Coronary artery (tissue), 2 donors: ENCODE results near the gene ETV6.

Source experiments
- DNase-seq: peaks from one replicate; pipeline ENCODE4 v3.0.0-alpha.2; 2017; ENCODE audit warnings: low spot score
- H3K27ac ChIP-seq, 2 donors: fragments of 200-600 bp; sonication (generic); one replicate each; pipeline ENCODE4 v1.5.1; 2016 to 2019
- H3K4me3 ChIP-seq: fragments of 200-600 bp; sonication (generic); 2 replicates; pipeline ENCODE4 v1.5.1; 2016; ENCODE audit warnings: mild to moderate bottlenecking, moderate library complexity
- CTCF ChIP-seq: fragments of 200-600 bp; sonication (generic); IDR thresholded peaks from one replicate; pipeline ENCODE4 v1.5.1; 2019; ENCODE audit warnings: antibody characterized with exemption

The ETV6 gene

GRCh38 chr12:11804130-11804529, 154.7 kb downstream of the ETV6 start:
- DNase-seq: no peak
- H3K4me3 ChIP-seq: no peak overlapping the region
- no peak overlapping the region for H3K27ac ChIP-seq
- no peak for TF ChIP-seq CTCF

- H3K27ac ChIP-seq: no peak overlapping the region
- no peak for DNase-seq
- no peak for TF ChIP-seq CTCF
- H3K4me3 ChIP-seq: no peak overlapping the region
Observed at GRCh38 chr12:11805043-11805442, 155.6 kb downstream of the ETV6 start.

GRCh38 chr12:11805680-11806079, 156.2 kb downstream of the ETV6 start:
- no peak for DNase-seq
- no peak overlapping the region for H3K27ac ChIP-seq
- no peak overlapping the region for H3K4me3 ChIP-seq
- no peak for TF ChIP-seq CTCF

GRCh38 chr12:11807458-11807857, 158.0 kb downstream of the ETV6 start:
- no peak overlapping the region for H3K27ac ChIP-seq
- TF ChIP-seq CTCF: no peak
- H3K4me3 ChIP-seq: no peak overlapping the region
- no peak for DNase-seq

- Histone ChIP-seq H3K27ac (no peak overlapping the region), H3K4me3 (no peak overlapping the region)
- no peak for TF ChIP-seq CTCF
- no peak for DNase-seq
Observed at GRCh38 chr12:11808931-11809330, 159.5 kb downstream of the ETV6 start.

GRCh38 chr12:11810206-11810545, 160.7 kb downstream of the ETV6 start:
- no peak for DNase-seq
- TF ChIP-seq CTCF: no peak
- H3K27ac ChIP-seq: peak overlapping the region in 1 of 2 donors; percentile 89
- H3K4me3 ChIP-seq: no peak overlapping the region

- Histone ChIP-seq H3K27ac (peak overlapping the region in 1 of 2 donors; percentile 89), H3K4me3 (peak overlapping the region; percentile 32)
- TF ChIP-seq CTCF: no peak
- no peak for DNase-seq
Observed at GRCh38 chr12:11811008-11811407, 161.5 kb downstream of the ETV6 start.
